Adrenal gland (tissue), 5 donors: ENCODE measurements around the gene FOXE3.

Experiments used
- POLR2A ChIP-seq, 2 donors: fragments of 450-650 bp; IDR thresholded peaks; one replicate each; pipeline ENCODE4 v1.6.1; 2017; ENCODE audit warnings: antibody characterized with exemption in 2 of 2, mild to moderate bottlenecking in 2 of 2, moderate library complexity in 1 of 2
- TF ChIP-seq, protein P1 (sequence below), 6 experiments: fragments of 450-650 bp in 4 of 6; fragments of 200-600 bp in 2 of 6; sonication (generic) in 1 of 6; IDR thresholded peaks; 1 replicate in 5 of 6; 2 replicates in 1 of 6; pipeline versions ENCODE4 v1.5.1 to v1.8.0; 2016 to 2021; ENCODE audit warnings: antibody characterized with exemption in 6 of 6, mild to moderate bottlenecking in 2 of 6, moderate library complexity in 1 of 6
- donor health status: DM: no; HTN: no; CAD: no.

DNA sequence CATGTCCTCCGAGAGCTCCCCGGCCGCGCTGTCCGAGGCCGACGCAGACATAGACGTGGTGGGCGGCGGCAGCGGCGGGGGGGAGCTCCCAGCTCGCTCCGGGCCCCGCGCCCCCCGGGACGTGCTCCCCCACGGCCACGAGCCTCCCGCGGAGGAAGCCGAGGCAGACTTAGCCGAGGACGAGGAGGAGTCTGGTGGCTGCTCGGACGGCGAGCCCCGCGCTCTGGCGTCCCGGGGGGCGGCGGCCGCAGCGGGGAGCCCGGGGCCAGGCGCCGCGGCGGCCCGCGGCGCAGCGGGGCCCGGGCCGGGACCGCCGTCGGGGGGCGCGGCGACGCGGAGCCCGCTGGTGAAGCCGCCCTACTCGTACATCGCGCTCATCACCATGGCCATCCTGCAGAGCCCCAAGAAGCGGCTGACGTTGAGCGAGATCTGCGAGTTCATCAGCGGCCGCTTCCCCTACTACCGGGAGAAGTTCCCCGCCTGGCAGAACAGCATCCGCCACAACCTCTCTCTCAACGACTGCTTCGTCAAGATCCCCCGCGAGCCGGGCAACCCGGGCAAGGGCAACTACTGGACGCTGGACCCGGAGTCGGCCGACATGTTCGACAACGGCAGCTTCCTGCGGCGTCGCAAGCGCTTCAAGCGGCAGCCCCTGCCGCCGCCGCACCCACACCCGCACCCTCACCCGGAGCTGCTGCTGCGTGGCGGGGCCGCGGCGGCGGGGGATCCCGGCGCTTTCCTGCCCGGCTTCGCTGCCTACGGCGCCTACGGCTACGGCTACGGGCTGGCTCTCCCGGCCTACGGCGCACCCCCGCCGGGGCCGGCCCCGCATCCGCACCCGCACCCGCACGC lies 22.3 kb downstream of the FOXE3 start:
- TF ChIP-seq POLR2A (IDR thresholded peaks at IDR 0.05), result no peak
- TF ChIP-seq, protein P1, sequence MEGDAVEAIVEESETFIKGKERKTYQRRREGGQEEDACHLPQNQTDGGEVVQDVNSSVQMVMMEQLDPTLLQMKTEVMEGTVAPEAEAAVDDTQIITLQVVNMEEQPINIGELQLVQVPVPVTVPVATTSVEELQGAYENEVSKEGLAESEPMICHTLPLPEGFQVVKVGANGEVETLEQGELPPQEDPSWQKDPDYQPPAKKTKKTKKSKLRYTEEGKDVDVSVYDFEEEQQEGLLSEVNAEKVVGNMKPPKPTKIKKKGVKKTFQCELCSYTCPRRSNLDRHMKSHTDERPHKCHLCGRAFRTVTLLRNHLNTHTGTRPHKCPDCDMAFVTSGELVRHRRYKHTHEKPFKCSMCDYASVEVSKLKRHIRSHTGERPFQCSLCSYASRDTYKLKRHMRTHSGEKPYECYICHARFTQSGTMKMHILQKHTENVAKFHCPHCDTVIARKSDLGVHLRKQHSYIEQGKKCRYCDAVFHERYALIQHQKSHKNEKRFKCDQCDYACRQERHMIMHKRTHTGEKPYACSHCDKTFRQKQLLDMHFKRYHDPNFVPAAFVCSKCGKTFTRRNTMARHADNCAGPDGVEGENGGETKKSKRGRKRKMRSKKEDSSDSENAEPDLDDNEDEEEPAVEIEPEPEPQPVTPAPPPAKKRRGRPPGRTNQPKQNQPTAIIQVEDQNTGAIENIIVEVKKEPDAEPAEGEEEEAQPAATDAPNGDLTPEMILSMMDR (IDR thresholded peaks at IDR 0.05), result no peak
